GM10248 (cell line): Measurements from ENCODE around the gene DYNC1LI1.

ENCODE experiments used
- CTCF ChIA-PET: fragments of 300-600 bp; sonication (Branson Sonifier 250); formaldehyde crosslinking; extraction: SDS; loops from one replicate; lab custom pipeline; 2021; ENCODE audit warnings: antibody characterized with exemption; lab: Yijun Ruan, JAX
- POLR2A ChIA-PET: fragments of 350-650 bp; sonication (Branson Sonifier 250); formaldehyde crosslinking; extraction: SDS; loops from one replicate; lab custom pipeline; 2020; ENCODE audit warnings: antibody characterized with exemption; lab: Yijun Ruan, JAX
- DNase-seq: peaks from one replicate; pipeline ENCODE4 v3.0.0; 2012; ENCODE audit errors: extremely low spot score
- TF ChIP-seq, protein P1 (sequence below): IDR thresholded peaks from 2 replicates; pipeline ENCODE4 v1.5.1; 2012; ENCODE audit warnings: mild to moderate bottlenecking, low read depth; ENCODE audit errors: extremely low read depth, missing control alignments, control extremely low read depth

DYNC1LI1 gene

DNA sequence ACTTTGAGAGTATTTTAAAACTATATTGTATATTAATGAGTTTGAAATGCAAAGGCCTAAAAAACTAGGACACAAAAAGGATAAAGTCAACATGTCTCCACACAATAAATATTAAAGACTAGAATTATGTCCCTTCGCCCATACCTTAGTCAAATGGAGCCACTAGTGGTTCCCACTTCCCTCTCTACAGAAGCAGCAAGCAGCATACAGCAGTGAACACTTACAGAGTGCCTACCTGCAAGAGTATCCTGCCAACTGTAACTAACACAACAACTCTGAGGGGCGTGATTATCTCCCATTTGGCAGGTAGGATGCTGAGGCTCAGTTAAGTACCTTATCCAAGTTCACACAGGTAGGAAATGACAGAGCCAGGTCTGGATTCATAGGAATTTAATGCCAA is 17.2 kb downstream of the DYNC1LI1 start:
- CTCF ChIA-PET, result interaction anchor here (1.5 kb wide), 1 partner anchor 44 kb away, joined by 3 read pairs; no protein-coding TSS in a partner anchor
- DNase-seq, result no peak
- POLR2A ChIA-PET, result no interaction called here
- TF ChIP-seq, protein P1, sequence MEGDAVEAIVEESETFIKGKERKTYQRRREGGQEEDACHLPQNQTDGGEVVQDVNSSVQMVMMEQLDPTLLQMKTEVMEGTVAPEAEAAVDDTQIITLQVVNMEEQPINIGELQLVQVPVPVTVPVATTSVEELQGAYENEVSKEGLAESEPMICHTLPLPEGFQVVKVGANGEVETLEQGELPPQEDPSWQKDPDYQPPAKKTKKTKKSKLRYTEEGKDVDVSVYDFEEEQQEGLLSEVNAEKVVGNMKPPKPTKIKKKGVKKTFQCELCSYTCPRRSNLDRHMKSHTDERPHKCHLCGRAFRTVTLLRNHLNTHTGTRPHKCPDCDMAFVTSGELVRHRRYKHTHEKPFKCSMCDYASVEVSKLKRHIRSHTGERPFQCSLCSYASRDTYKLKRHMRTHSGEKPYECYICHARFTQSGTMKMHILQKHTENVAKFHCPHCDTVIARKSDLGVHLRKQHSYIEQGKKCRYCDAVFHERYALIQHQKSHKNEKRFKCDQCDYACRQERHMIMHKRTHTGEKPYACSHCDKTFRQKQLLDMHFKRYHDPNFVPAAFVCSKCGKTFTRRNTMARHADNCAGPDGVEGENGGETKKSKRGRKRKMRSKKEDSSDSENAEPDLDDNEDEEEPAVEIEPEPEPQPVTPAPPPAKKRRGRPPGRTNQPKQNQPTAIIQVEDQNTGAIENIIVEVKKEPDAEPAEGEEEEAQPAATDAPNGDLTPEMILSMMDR, result no peak

DNA sequence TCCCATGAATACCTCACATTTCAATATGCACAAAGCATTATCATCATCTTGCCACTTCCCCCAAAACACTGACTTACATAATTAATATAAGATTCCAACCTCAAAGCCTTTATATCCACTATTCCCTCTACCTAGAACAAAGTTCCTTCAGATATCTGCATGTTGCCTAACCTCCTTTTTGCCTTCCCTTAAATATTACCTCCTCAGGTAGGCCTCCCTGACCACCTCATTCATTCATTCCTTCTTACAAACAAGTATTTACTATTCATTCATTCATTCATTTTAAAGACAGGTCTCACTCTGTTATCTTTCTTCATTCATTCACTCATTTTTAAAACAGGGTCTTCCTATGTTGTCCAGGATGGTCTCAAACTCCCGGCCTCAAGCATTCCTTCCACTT is 18.6 kb downstream of the DYNC1LI1 start:
- ChIA-PET POLR2A (no interaction called here), CTCF (interaction anchor here (1.2 to 1.5 kb wide), 2 partner anchors 42 to 84 kb away, joined by 3 read pairs; no protein-coding TSS in a partner anchor)
- TF ChIP-seq, protein P1, result no peak
- no peak for DNase-seq

DNA sequence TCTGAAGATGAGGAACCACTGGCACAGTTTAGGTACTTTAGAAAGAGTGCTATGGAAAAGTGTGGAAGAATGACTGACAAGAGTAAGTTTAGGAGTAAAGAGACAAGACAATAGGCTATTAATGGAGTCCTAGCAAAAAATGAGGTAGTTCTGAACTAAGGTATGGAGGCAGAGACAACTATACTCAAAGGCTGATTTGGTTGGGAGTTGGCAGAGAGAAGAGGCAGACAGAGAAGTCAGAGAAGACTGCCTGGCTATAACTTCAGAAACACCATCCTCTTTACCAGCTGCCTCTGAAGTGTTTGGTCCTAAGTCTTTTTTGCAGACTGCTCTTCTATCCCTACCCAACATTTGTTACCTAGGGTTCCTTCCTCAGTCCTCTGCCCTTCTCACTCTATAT is 19.2 kb downstream of the DYNC1LI1 start:
- POLR2A ChIA-PET, result no interaction called here
- no peak for DNase-seq
- TF ChIP-seq, protein P1, result no peak
- CTCF ChIA-PET, result interaction anchor here (1.0 to 1.3 kb wide), 2 partner anchors 19 to 37 kb away, joined by 3 to 4 read pairs; no protein-coding TSS in a partner anchor

DNA sequence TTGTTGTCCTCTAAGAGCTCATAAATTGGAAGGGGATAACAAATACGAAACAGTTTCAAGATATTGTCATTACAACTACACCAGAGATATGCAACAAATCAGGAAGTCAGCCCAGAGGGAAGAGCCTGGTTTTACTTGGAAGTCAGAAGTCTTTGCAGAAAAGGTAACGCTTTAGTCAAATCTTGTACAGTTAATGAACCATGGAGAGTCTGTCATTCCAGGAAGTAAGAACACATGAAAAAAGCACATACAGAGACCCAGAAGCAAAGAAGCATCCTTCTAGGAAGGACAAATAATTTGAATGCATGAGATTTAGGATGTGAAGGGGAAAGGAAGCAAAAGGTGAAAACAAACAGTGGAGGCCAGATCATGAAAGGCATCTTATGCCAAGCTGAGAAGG is 19.6 kb downstream of the DYNC1LI1 start:
- TF ChIP-seq, protein P1, result no peak
- ChIA-PET POLR2A (no interaction called here), CTCF (interaction anchor here (1.0 to 1.3 kb wide), 2 partner anchors 18 to 37 kb away, joined by 3 to 4 read pairs; no protein-coding TSS in a partner anchor)
- DNase-seq, result no peak

DNA sequence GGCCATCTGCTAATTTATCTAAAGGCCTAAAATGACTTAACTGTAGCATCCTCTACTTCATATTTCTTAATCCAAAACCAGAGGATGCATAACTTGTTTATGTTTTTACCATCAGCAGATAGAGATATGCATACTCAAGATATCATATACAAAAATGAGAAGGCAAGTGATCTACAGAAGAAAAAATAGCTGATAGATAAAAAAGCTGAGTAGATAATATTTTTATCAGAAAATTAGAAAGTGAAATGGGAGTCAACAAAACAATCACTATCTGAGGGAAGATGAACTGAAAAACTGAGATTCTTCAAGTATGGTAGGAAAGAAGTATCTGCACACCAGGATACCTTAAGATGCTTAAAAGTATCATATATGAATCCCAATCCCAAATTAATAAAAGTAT is 25.4 kb downstream of the DYNC1LI1 start:
- TF ChIP-seq, protein P1, result no peak
- ChIA-PET CTCF (interaction anchor here (1.2 kb wide), 3 partner anchors 36 to 820 kb away, joined by 3 read pairs; no protein-coding TSS in a partner anchor), POLR2A (no interaction called here)
- DNase-seq, result no peak

DNA sequence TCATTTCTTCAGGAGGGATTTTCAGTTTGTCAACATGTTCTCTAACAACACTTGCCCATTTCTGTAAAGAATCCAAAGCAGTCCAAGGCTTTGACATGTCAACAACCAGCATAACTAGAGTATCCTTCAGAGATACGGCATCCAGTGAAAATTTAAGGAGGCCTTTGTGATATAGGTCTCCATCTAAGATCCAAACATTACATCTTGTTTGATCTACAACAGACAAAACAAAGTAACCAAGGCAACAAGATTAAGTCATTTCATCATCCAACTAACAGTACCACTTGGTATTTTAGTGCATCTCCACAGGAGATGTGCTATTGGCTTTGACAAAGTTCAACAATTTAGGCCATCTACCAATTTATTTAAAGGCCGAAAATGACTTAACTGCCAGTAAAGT is 25.8 kb downstream of the DYNC1LI1 start:
- TF ChIP-seq, protein P1, result no peak
- ChIA-PET POLR2A (no interaction called here), CTCF (interaction anchor here (1.2 kb wide), 3 partner anchors 35 to 820 kb away, joined by 3 read pairs; no protein-coding TSS in a partner anchor)
- no peak for DNase-seq
